Stimulated activated CD8-positive, alpha-beta memory T cell treated with anti-CD3 and anti-CD28 coated beads, Interleukin-4, amount 100 ng/mL, for 24 hours (primary cell): ENCODE data around the gene CRABP1.

Source experiments
- DNase-seq: peaks from one replicate; pipeline ENCODE4 v3.0.0-alpha.2; 2020; ENCODE audit warnings: low read depth

CRABP1 gene

DNA sequence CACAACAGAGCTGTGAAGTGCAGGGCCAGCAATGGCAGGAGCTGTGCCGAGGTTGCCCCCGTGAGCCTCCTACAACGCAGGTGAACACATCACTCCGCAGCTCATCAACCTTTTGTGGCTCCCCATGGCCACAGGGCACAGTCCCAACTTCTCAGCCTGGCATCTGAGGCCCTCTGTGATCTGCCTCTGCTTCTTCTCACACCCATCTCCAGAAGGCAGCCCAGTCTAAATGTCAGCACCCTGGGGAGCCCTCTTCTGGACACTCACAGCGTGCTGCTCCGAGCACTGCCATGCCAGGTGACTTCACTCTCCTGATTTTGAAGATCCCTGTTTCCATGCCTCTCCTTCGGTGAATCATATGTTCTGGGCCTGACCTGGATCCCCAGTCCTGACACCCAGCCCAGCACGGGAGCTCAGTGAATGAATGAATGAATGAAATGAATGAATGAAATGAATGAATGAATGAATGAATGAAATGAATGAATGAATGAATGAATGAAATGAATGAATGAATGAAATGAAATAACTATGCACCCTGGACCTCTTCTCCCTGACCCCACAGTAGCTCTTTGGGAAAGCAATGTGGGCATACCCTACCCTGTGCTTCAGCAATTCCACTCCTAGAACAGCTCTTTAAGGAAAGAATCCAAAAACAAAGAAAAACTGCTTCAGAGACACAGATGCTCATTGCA lies 22.9 kb upstream of the CRABP1 start:
- DNase-seq = no peak

DNA sequence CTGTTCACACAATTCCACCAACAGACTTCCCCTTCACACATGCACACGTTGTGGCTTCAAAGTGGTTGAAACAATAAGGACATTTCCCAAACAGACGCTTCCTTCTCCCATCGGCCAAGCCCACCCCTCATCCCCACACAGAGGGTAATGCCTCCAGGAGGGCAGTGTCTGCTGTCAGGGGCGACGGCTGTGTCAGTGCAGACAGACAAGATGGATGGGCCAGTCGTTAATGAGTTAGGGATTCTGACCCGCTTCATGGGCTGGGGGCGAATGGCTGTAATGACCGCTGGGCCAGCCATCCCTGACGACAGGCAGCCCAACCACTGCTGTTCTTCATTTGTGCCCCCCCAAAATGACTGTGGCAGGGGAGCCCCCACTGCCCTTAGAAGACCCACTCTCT lies 20.6 kb upstream of the CRABP1 start:
- no peak for DNase-seq

- no peak for DNase-seq
Observed at GRCh38 chr15:78320183-78320582, 20.0 kb upstream of the CRABP1 start.

GRCh38 chr15:78321041-78321570 lies 19.0 kb upstream of the CRABP1 start:
- no peak for DNase-seq

- no peak for DNase-seq
Observed at GRCh38 chr15:78321786-78322185, 18.4 kb upstream of the CRABP1 start.

DNA sequence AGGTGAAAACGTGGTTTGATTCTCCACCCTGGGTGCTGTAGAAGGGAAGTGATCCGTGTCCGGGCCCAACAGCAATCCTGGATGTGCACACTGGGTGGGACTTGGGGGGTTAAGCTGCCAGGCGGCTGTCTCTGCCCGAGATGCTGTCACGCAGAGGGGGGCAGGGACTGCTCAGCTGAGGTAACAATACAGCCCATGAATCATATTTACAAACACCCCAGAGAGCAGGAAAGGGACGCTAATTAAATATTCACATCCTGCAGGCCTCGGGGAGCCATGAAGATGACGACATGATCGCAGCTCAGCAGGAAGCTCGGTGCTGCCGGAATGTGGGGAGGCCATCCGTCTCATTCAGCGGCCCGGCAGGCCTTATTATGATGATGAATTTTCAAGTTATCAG lies 17.9 kb upstream of the CRABP1 start:
- DNase-seq = no peak

DNA sequence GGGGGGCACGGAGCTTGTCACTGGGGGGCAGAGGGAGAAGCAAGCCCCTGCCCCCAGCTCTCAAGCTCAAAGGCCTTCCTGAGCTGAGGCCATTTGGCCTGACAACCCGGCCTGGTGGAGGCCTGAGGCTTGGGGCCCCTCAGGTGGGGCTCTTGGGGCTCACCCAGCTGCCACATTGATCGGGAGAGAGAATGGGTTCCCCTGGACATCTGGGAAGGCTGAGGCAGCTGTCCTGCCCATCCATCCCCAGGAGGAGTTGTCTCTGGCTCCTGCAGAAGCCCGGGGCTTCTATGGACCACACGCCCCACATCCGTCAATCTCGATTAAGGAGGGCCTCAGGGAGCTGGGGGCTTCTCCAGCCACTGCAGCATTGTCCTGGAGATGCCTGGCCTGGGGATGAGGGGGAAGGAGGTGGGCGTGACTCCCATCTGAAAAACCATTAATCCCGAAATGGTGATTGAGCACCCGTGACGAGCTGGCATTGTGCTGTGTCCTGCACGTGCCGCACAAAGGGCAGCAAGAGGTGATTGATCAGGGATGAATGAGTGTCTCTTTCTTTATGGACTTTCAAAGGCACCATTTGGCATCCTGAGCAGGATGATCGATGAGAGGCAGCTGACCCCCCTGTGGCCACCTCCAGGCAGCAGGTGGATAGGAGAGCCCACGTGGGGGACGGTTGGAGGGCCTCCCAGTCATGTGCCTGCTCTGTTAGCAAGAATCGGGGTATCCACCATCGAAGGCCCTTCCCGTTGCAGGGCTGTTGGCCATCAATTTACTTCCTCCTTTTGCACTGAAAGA lies 17.2 kb upstream of the CRABP1 start:
- DNase-seq = no peak

DNA sequence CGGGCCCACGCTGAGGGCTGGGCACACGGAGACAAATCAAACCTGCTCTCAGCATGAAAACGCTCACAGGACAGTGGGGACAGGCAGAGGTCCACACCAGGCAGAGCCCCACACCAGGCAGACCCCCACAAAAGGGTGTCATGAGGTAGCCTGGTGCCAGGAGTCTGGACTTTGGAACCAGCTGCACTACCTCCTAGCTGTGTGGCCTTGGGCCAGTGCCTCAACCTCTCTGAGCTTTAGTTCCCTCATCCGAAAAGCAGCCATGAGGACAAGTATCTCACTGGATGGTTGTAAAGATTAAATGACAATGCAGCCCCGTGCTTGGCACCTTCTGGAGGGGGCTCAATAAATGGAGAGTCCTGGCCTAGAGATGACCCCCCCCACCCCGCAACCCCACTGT lies 16.5 kb upstream of the CRABP1 start:
- no peak for DNase-seq

DNA sequence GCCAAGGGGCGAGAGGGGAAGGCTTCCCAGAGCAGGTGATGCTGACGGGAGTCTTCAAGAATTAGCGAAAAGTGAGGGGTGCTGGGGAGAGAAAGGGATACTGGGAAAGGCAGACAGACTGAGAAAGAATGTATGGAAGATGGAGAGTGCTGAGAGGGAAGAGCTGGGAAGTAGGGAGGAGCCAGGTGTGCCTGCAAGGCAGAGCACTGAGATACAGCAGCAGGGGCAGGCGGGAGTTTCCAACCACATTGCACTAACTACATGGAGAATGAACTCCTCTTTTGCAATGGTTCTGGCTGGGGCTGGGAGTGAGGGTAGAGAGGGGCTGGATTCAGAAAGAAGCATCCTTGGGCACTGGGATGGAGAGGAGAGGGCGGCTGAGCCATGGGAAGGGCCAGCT lies 16.0 kb upstream of the CRABP1 start:
- DNase-seq = no peak

DNA sequence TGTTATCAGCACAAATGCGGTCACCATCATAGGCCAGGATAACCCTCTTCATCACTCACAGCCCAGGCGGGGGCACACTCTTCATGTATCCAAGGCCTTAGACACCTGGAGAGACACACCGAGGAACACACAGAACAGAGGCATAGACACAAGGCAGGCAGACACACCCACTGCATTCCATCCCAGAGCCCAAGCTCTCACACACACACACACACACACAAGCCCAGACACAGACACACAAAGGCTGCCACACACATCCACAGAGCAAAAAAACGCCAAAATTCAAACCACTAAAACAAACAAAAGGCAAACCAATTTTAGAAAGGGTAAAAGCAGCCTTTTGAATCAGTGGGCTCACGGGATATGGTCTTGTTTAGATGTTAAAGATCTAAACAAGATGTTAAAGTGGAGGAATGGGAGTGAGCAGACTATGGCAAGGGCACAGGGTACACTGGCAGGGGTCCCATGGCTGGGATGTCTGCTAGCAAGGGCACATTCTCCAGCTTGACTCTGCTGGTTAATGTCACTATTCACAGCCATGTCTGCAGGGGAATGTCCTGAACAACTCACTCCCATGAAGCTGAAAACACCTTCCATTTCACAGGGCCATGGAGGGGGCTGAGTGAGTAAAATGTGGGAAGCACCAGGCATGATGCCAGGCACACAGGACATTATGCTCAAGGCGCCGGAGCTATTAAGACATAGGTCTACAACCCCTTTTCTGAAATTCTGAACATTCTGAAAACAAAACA lies 14.9 kb upstream of the CRABP1 start:
- DNase-seq = no peak

- no peak for DNase-seq
Observed at GRCh38 chr15:78327466-78327865, 12.7 kb upstream of the CRABP1 start.

- DNase-seq = no peak
Observed at GRCh38 chr15:78329625-78330024, 10.5 kb upstream of the CRABP1 start.

DNA sequence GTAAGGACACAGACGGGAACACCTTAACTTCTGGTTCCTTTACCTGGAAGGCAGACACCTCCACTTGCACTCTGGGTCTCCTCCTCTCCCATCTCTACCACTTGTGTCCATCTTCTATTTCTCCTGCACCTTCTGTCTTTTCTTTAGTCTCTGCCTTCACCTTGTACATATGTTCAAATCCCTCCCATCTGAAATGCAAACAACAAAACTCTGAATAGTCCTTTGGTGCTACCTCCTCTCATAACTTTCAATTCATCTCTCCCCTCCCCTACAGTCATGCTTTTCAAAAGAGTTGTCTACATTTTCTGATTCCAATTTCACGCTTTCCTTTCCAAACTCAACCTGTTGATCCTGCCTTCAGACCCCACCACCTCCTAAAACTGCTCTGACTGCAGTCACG lies 5.3 kb upstream of the CRABP1 start:
- no peak for DNase-seq

DNA sequence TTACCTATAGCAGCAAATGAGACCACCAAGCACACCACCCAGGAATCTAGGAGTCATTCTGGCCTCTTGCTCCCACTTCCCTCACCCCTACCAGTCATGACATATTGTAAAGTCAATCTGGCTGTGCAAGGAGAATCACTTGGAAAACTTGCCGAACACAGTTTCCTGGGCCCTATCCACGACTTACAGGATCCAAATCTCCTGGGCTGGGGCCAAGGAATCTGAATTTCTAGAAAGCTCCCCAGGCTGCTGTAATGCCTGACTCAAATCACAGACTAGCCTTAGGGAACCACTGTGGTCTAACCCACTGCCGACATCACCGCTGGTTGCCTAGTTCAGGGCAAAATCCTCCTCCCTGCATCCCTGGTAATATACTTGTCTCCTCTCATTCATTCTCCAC lies 4.2 kb upstream of the CRABP1 start:
- no peak for DNase-seq

DNA sequence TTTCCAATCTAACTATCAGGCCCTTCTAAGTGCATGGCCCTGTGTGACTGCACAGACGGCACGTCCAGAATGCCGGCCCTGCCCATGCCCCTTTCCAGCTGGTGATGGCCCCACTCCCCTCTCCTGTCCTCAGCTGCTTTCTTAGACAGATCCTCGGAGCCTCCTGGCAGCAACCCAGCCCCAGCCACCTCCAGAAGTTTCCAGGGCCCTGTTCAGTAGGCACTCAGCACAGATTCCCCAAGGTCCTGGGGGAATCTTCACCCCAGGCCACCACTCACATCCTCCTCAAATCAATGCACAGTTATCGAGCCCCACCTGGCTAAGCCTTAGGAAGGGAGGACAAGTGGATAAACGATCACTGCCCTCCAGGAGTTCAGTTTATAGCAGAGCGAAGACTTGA lies 1.4 kb upstream of the CRABP1 start:
- DNase-seq = no peak

DNA sequence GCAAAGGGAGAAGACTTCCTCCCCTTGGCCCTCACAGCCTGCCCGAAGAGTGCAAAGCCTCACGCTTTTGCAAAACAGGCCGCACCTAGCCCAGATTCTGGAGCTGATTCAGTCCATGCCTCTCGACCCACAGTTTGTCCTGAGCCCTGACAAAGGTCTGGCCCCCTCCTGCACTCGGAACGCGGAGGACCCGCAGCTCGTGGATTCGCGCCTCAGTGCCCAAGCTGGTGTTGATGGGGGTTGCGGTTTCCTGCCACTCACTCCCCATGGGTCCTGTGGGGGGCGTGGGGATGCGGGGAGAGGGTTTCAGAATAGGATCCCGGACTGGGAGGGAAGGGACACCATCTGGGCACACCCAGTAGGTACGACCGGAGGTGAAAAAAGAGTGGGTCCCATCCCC lies 594 bp upstream of the CRABP1 start:
- no peak for DNase-seq

GRCh38 chr15:78341057-78341987 lies 1.2 kb downstream of the CRABP1 start:
- no peak for DNase-seq

GRCh38 chr15:78342021-78342420 lies 1.9 kb downstream of the CRABP1 start:
- DNase-seq = no peak

DNA sequence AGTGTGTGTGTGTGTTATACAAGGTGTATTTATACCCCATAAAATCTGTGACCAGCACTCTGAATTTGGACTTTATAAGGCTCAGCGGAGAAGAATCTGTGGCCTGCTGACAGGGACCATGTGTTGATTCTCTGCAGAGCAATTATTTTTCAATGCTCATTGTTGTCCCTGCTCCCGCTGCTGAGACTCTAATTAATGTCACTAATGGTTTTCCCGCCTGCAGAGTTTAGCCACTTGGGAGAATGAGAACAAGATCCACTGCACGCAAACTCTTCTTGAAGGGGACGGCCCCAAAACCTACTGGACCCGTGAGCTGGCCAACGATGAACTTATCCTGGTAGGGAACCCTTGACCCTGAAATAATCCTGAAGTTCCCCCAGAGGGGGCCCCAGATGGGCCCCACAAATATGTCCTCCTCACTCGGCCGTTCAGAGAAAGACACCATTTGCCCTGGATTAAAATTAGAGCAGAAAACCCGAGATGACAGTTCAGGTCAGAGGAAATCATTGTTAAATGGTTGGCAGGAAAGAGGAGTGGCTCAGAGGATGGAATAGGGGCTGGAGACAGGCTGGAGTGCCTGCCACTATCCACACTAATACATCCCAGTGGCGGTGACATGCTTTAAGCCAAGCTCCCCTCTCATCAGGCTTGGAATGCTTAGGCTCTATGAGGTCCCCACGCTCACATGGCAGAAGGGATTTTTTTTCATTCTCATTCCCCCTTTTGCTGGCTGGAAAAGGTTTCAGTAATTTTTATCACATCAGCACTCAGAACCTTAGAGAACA lies 3.3 kb downstream of the CRABP1 start:
- DNase-seq = no peak

GRCh38 chr15:78345396-78346125 lies 5.4 kb downstream of the CRABP1 start:
- DNase-seq = no peak
